WTC11 (cell line): ENCODE data around the gene NAXE.

Experiments
- ATF3 ChIP-seq: sonication (generic); formaldehyde crosslinking; conservative IDR thresholded peaks from 2 replicates; pipeline ENCODE4 v1.8.1; 2022; ENCODE audit warnings: mild to moderate bottlenecking, missing genetic modification reagents
- CREB1 ChIP-seq: sonication (generic); formaldehyde crosslinking; IDR thresholded peaks from 2 replicates; pipeline ENCODE4 v1.8.0; 2023; ENCODE audit warnings: mild to moderate bottlenecking, missing genetic modification reagents
- CTCF ChIP-seq: fragments of 200-600 bp; IDR thresholded peaks from 2 replicates; pipeline ENCODE4 v1.8.0; 2022; ENCODE audit warnings: antibody characterized with exemption
- FOXK1 ChIP-seq: sonication (generic); formaldehyde crosslinking; IDR thresholded peaks from 2 replicates; pipeline ENCODE4 v1.8.0; 2022; ENCODE audit warnings: mild to moderate bottlenecking, moderate library complexity, missing genetic modification reagents
- MYBL2 ChIP-seq: sonication (generic); formaldehyde crosslinking; IDR thresholded peaks from 2 replicates; pipeline ENCODE4 v1.8.1; 2023; ENCODE audit warnings: mild to moderate bottlenecking, moderate library complexity, missing genetic modification reagents
- NFATC4 ChIP-seq: fragments of 250-450 bp; sonication (Bioruptor Pico); IDR thresholded peaks from 2 replicates; pipeline ENCODE4 v1.9.0; 2021; ENCODE audit warnings: mild to moderate bottlenecking
- NR1H2 ChIP-seq: sonication (generic); formaldehyde crosslinking; IDR thresholded peaks from 2 replicates; pipeline ENCODE4 v1.9.0; 2021; ENCODE audit warnings: mild to moderate bottlenecking, moderate library complexity, missing genetic modification reagents
- TEAD1 ChIP-seq: sonication (generic); formaldehyde crosslinking; IDR thresholded peaks from 2 replicates; pipeline ENCODE4 v1.8.0; 2022; ENCODE audit warnings: mild to moderate bottlenecking, missing genetic modification reagents
- TP53 ChIP-seq: sonication (generic); formaldehyde crosslinking; IDR thresholded peaks from 2 replicates; pipeline ENCODE4 v1.8.1; 2023; ENCODE audit warnings: mild to moderate bottlenecking, missing genetic modification reagents
- ZBTB21 ChIP-seq: sonication (generic); formaldehyde crosslinking; IDR thresholded peaks from 2 replicates; pipeline ENCODE4 v1.8.1; 2023; ENCODE audit warnings: mild to moderate bottlenecking, missing genetic modification reagents, borderline replicate concordance
- TF ChIP-seq, protein P1 (sequence below): sonication (generic); formaldehyde crosslinking; IDR thresholded peaks from 2 replicates; pipeline ENCODE4 v1.8.1; 2022; ENCODE audit warnings: low read depth, mild to moderate bottlenecking, moderate library complexity, missing genetic modification reagents, borderline replicate concordance
- TF ChIP-seq, protein P2 (sequence below): sonication (generic); formaldehyde crosslinking; IDR thresholded peaks from 2 replicates; pipeline ENCODE4 v1.8.1; 2023; ENCODE audit warnings: mild to moderate bottlenecking, missing genetic modification reagents, moderate library complexity

GRCh38 chr1:156639601-156640101, 48.1 kb downstream of the NAXE start:
- TF ChIP-seq, protein P1, sequence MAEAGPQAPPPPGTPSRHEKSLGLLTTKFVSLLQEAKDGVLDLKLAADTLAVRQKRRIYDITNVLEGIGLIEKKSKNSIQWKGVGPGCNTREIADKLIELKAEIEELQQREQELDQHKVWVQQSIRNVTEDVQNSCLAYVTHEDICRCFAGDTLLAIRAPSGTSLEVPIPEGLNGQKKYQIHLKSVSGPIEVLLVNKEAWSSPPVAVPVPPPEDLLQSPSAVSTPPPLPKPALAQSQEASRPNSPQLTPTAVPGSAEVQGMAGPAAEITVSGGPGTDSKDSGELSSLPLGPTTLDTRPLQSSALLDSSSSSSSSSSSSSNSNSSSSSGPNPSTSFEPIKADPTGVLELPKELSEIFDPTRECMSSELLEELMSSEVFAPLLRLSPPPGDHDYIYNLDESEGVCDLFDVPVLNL: no peak
- TF ChIP-seq CREB1 (no peak), NFATC4 (no peak), ATF3 (CRISPR knock-in tag) (no peak), FOXK1 (CRISPR knock-in tag) (no peak), NR1H2 (CRISPR knock-in tag) (no peak), TEAD1 (CRISPR knock-in tag) (no peak), CTCF (no peak), MYBL2 (no peak), TP53 (CRISPR knock-in tag) (no peak), ZBTB21 (no peak)
- TF ChIP-seq, protein P2, sequence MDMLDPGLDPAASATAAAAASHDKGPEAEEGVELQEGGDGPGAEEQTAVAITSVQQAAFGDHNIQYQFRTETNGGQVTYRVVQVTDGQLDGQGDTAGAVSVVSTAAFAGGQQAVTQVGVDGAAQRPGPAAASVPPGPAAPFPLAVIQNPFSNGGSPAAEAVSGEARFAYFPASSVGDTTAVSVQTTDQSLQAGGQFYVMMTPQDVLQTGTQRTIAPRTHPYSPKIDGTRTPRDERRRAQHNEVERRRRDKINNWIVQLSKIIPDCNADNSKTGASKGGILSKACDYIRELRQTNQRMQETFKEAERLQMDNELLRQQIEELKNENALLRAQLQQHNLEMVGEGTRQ (CRISPR knock-in tag): no peak
